ENCODE measurements around the gene NPB. TPM values are rescaled to one million over a fixed set of nuclear protein-coding genes. Genes with fewer than 3 reads are reported as not detected.

Gene NPB
- total and polyA plus RNA-seq, 2 donors (not counting 1 experiment from before 2014, with no cell fraction given): 0.44 TPM; not detected in 1

- ATAC-seq (ENCODE audit: low read depth) (no peak), DNase-seq (no peak)
- no peak overlapping the region for H2AFZ ChIP-seq (ENCODE audit: insufficient read depth, low read depth, low read length, poor library complexity, severe bottlenecking)
- POLR2A ChIA-PET: interaction anchor here (0.6 to 1.4 kb wide), 3 partner anchors 11 to 979 kb away, joined by 3 to 4 read pairs (median 4); no protein-coding TSS in a partner anchor
- no peak overlapping the region for H3K4me2 ChIP-seq (replicated peaks; ENCODE audit: low read depth, low read length, poor library complexity, severe bottlenecking)
- H3K79me2 ChIP-seq (ENCODE audit: control insufficient read depth, insufficient read depth, low read length): peaks cover 50% of the 10 kb centered on the region
- peaks cover 2 to 51% of the 10 kb centered on the region in 2 experiments for H3K36me3 ChIP-seq (replicated peaks in 1 of 2; ENCODE audit: control extremely low read depth in 1 of 2, control insufficient read depth in 1 of 2, extremely low read depth in 1 of 2, insufficient read depth in 2 of 2, low read length in 1 of 2)
- TF ChIP-seq CTCF (IDR thresholded peaks at IDR 0.05) (no peak), EZH2 (IDR thresholded peaks at IDR 0.05; ENCODE audit: borderline replicate concordance, insufficient read depth, low read depth, low read length, poor library complexity, severe bottlenecking) (no peak)
- H3K4me1 ChIP-seq (ENCODE audit: control insufficient read depth in 2 of 2, insufficient read depth in 2 of 2, low read length in 2 of 2): peaks cover 10 to 25% of the 10 kb centered on the region in 2 donors
- H3K9ac ChIP-seq (ENCODE audit: low read length): no peak overlapping the region
- peak overlapping the region; percentile 73 for H3K27ac Mint-ChIP-seq
- intact Hi-C loops (cut with micrococcal nuclease): no loop called here
- no peaks in the 10 kb centered on the region for H3K27me3 ChIP-seq (replicated peaks in 1 of 4; ENCODE audit: control extremely low read depth in 1 of 4, control insufficient read depth in 3 of 4, insufficient read depth in 4 of 4, low read length in 3 of 4)
- H3K4me3 ChIP-seq (ENCODE audit: control extremely low read depth in 1 of 5, extremely low read depth in 1 of 5, insufficient read depth in 1 of 5, low read depth in 2 of 5, low read length in 4 of 5): no peak overlapping the region
- H3K9me3 ChIP-seq (ENCODE audit: control extremely low read depth in 1 of 3, control insufficient read depth in 2 of 3, insufficient read depth in 1 of 3, low read length in 2 of 3): no peaks in the 10 kb centered on the region
- H3K4me3 Mint-ChIP-seq: peak overlapping the region; percentile 63
- CTCF ChIA-PET: no interaction called here
- H3K4me1 Mint-ChIP-seq: peaks cover 19% of the 10 kb centered on the region
- H3K9me3 Mint-ChIP-seq (ENCODE audit: insufficient read depth): no peaks in the 10 kb centered on the region
- H4K20me1 ChIP-seq (ENCODE audit: control insufficient read depth, insufficient read depth, low read length, poor library complexity, severe bottlenecking): peaks cover 16% of the 10 kb centered on the region
- no peaks in the 10 kb centered on the region for H3K27me3 Mint-ChIP-seq
- H3K27ac ChIP-seq (ENCODE audit: low read length in 2 of 2): no peak overlapping the region
- 99% methylated on average over 16 of the region's 16 CpGs for WGBS (ENCODE audit: insufficient coverage)
Measured at GRCh38 chr17:81888988-81889595, 12.9 kb upstream of the NPB start.

- no peak overlapping the region for H2AFZ ChIP-seq (ENCODE audit: insufficient read depth, low read depth, low read length, poor library complexity, severe bottlenecking)
- ATAC-seq (ENCODE audit: low read depth) (no peak), DNase-seq (no peak)
- H3K9me3 ChIP-seq (ENCODE audit: control extremely low read depth in 1 of 3, control insufficient read depth in 2 of 3, insufficient read depth in 1 of 3, low read length in 2 of 3): no peaks in the 10 kb centered on the region
- H3K4me3 ChIP-seq (ENCODE audit: control extremely low read depth in 1 of 5, extremely low read depth in 1 of 5, insufficient read depth in 1 of 5, low read depth in 2 of 5, low read length in 4 of 5): no peak overlapping the region
- H3K9ac ChIP-seq (ENCODE audit: low read length): no peak overlapping the region
- ChIA-PET POLR2A (interaction anchor here (0.6 kb wide), 1 partner anchor 979 kb away, joined by 4 read pairs; no protein-coding TSS in a partner anchor), CTCF (no interaction called here)
- Mint-ChIP-seq H3K9me3 (ENCODE audit: insufficient read depth) (no peaks in the 10 kb centered on the region), H3K4me3 (peak overlapping the region; percentile 63), H3K27ac (peak overlapping the region; percentile 73), H3K27me3 (no peaks in the 10 kb centered on the region), H3K4me1 (peaks cover 19% of the 10 kb centered on the region)
- peak overlapping the region in 1 of 2 donors; percentile 11 for H3K27ac ChIP-seq (ENCODE audit: low read length in 2 of 2)
- 91% methylated on average over 6 of the region's 9 CpGs for WGBS (ENCODE audit: insufficient coverage)
- peaks cover 16% of the 10 kb centered on the region for H4K20me1 ChIP-seq (ENCODE audit: control insufficient read depth, insufficient read depth, low read length, poor library complexity, severe bottlenecking)
- H3K36me3 ChIP-seq (replicated peaks in 1 of 2; ENCODE audit: control extremely low read depth in 1 of 2, control insufficient read depth in 1 of 2, extremely low read depth in 1 of 2, insufficient read depth in 2 of 2, low read length in 1 of 2): peaks cover 2 to 49% of the 10 kb centered on the region in 2 experiments
- H3K4me2 ChIP-seq (replicated peaks; ENCODE audit: low read depth, low read length, poor library complexity, severe bottlenecking): peak overlapping the region; percentile 93
- peaks cover 50% of the 10 kb centered on the region for H3K79me2 ChIP-seq (ENCODE audit: control insufficient read depth, insufficient read depth, low read length)
- TF ChIP-seq EZH2 (IDR thresholded peaks at IDR 0.05; ENCODE audit: borderline replicate concordance, insufficient read depth, low read depth, low read length, poor library complexity, severe bottlenecking): no peak
- TF ChIP-seq CTCF (IDR thresholded peaks at IDR 0.05): no peak
- H3K4me1 ChIP-seq (ENCODE audit: control insufficient read depth in 2 of 2, insufficient read depth in 2 of 2, low read length in 2 of 2): peaks cover 10 to 25% of the 10 kb centered on the region in 2 donors
- H3K27me3 ChIP-seq (replicated peaks in 1 of 4; ENCODE audit: control extremely low read depth in 1 of 4, control insufficient read depth in 3 of 4, insufficient read depth in 4 of 4, low read length in 3 of 4): no peaks in the 10 kb centered on the region
- intact Hi-C loops (cut with micrococcal nuclease): loop anchor here (5.0 kb wide), 1 partner anchor 38 kb away; the partner anchor contains the start of gene MAFG
Measured at GRCh38 chr17:81889602-81890001, 12.4 kb upstream of the NPB start.

All from B cell (primary cell).